Neural cell (in vitro differentiated cells): ENCODE measurements around the gene NR1D1. TPM values are rescaled to one million over a fixed set of nuclear protein-coding genes. Genes with fewer than 3 reads are reported as not detected.
A peak's percentile ranks its signal among the peaks of the same experiment; 100 is the strongest.

ENCODE experiments used
- H2AFZ ChIP-seq: fragments of 200-600, 300-800 bp; sonication (generic), shearing (Covaris generic); 2 replicates; pipeline ENCODE4 v1.6.0; 2014; ENCODE audit warnings: low read depth, mild to moderate bottlenecking, antibody characterized with exemption, low read length, moderate library complexity
- H3F3A ChIP-seq: fragments of 200-600 bp; shearing (Covaris generic); 2 replicates; pipeline ENCODE4 v1.6.1; 2016; ENCODE audit warnings: mild to moderate bottlenecking, moderate library complexity, mixed read lengths, antibody characterized with exemption, low read length; ENCODE audit not compliant: insufficient read depth, poor library complexity, severe bottlenecking
- H3K27ac ChIP-seq: fragments of 200-600, 300-800 bp; sonication (generic), shearing (Covaris generic); 2 replicates; pipeline ENCODE4 v1.5.1; 2014; ENCODE audit warnings: mild to moderate bottlenecking, low read length, moderate library complexity
- H3K27me3 ChIP-seq: fragments of 300-800, 200-600 bp; sonication (generic), shearing (Covaris generic); 2 replicates; pipeline ENCODE4 v1.6.0; 2014; ENCODE audit warnings: mild to moderate bottlenecking, low read depth, low read length, moderate library complexity; ENCODE audit not compliant: insufficient read depth
- H3K36me3 ChIP-seq: fragments of 300-800, 200-600 bp; sonication (generic), shearing (Covaris generic); 2 replicates; pipeline ENCODE4 v1.5.1; 2014; ENCODE audit warnings: mild to moderate bottlenecking, antibody characterized with exemption, low read length, moderate library complexity; ENCODE audit not compliant: insufficient read depth
- H3K4me2 ChIP-seq: fragments of 300-800, 200-600 bp; sonication (generic), shearing (Covaris generic); 2 replicates; pipeline ENCODE4 v1.6.0; 2014; ENCODE audit warnings: mild to moderate bottlenecking, low read length
- H3K4me3 ChIP-seq: fragments of 300-800, 200-600 bp; sonication (generic), shearing (Covaris generic); 2 replicates; pipeline ENCODE4 v1.5.1; 2014; ENCODE audit warnings: mild to moderate bottlenecking, low read length, moderate library complexity
- H3K79me2 ChIP-seq: fragments of 200-600 bp; shearing (Covaris generic); replicated peaks from 2 replicates; pipeline ENCODE4 v1.6.0; 2014; ENCODE audit warnings: mild to moderate bottlenecking, low read length, moderate library complexity; ENCODE audit not compliant: insufficient read depth
- H3K9ac ChIP-seq: fragments of 300-800, 200-600 bp; sonication (generic), shearing (Covaris generic); 2 replicates; pipeline ENCODE4 v1.6.1; 2016; ENCODE audit warnings: mild to moderate bottlenecking, low read length, mixed read lengths
- H3K9me2 ChIP-seq: fragments of 200-600 bp; shearing (Covaris generic); 2 replicates; pipeline ENCODE4 v1.6.1; 2016; ENCODE audit warnings: mild to moderate bottlenecking, low read length, mixed read lengths; ENCODE audit not compliant: insufficient read depth
- H3K9me3 ChIP-seq: fragments of 200-600, 300-800 bp; sonication (generic), shearing (Covaris generic); 2 replicates; pipeline ENCODE4 v1.6.1; 2016; ENCODE audit warnings: mild to moderate bottlenecking, mixed run types, low read length, moderate library complexity, mixed read lengths
- H4K20me1 ChIP-seq: fragments of 200-600 bp; shearing (Covaris generic); 2 replicates; pipeline ENCODE4 v1.6.1; 2016; ENCODE audit warnings: mild to moderate bottlenecking, mixed run types; ENCODE audit not compliant: insufficient read depth
- EP300 ChIP-seq: fragments of 450-650 bp; conservative IDR thresholded peaks from 2 replicates; pipeline ENCODE4 v1.6.1; 2014; ENCODE audit warnings: antibody characterized with exemption, mild to moderate bottlenecking, moderate library complexity; ENCODE audit not compliant: poor library complexity, severe bottlenecking
- EZH2 ChIP-seq: fragments of 200-600, 300-800 bp; shearing (Covaris generic), sonication (generic); IDR thresholded peaks from 2 replicates; pipeline ENCODE4 v1.6.1; 2014; ENCODE audit warnings: antibody characterized with exemption, low read length, borderline replicate concordance, mild to moderate bottlenecking; ENCODE audit not compliant: insufficient read depth, poor library complexity, severe bottlenecking
- MXI1 ChIP-seq: fragments of 450-650 bp; conservative IDR thresholded peaks from 2 replicates; pipeline ENCODE4 v1.6.1; 2014; ENCODE audit warnings: antibody characterized with exemption, mild to moderate bottlenecking; ENCODE audit not compliant: poor library complexity, severe bottlenecking
- POLR2AphosphoS5 ChIP-seq: IDR thresholded peaks from 2 replicates; pipeline ENCODE4 v1.6.1; 2012
- RAD21 ChIP-seq: fragments of 450-650 bp; conservative IDR thresholded peaks from 2 replicates; pipeline ENCODE4 v1.6.1; 2014; ENCODE audit warnings: antibody characterized with exemption, mild to moderate bottlenecking, moderate library complexity
- SMC3 ChIP-seq: fragments of 450-650 bp; conservative IDR thresholded peaks from 2 replicates; pipeline ENCODE4 v1.6.1; 2014; ENCODE audit warnings: antibody characterized with exemption, mild to moderate bottlenecking, moderate library complexity; ENCODE audit not compliant: poor library complexity
- TAF1 ChIP-seq: IDR thresholded peaks from 2 replicates; pipeline ENCODE4 v1.6.1; 2012; ENCODE audit warnings: low read depth
- polyA plus RNA-seq: library from polyadenylated mRNA; depleted of rRNA; stranded (reverse); fragments of >200 nt; gene quantifications from 2 replicates; pipeline ENCODE4 v1.2.3, GENCODE V29; 2014
- TF ChIP-seq, protein P1 (sequence below): IDR thresholded peaks from 2 replicates; pipeline ENCODE4 v1.6.1; 2012; ENCODE audit warnings: borderline replicate concordance

NR1D1 gene
- polyA plus RNA-seq, 1 donor from 2014 or later: 0.73 TPM

DNA sequence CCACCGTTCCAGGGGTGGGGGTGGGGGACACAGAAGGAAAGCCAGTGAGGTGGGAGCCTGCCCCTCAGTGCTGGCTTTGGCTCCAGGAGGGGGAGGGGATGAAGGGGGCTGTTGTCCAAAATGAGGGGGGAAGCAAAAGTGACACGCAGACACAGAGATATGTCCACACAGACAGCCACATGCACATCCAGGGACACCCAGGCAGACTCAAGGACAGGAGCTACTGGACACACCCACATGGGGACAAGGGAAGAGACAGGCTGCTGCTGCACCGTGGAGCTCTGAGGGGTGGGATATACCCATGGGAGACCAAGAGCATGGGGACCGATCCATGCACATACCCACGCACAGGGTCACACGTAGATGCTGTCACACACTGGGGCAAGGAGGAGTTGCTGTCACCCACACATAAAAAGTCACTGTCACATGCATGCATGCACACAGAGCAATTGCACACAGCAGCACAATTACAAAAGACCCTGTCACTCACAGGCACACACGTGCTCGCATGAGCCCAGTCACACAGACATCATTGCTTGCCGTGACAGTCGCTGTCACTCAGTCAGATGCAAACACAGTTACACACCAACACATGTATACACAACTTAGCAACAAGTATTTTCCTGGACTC lies 36.4 kb downstream of the NR1D1 start:
- Histone ChIP-seq H3K9me2 (no peaks in the 10 kb centered on the region), H3K9ac (peak overlapping the region; percentile 93), H3K27ac (peak overlapping the region; percentile 87), H3K79me2 (peaks cover 22% of the 10 kb centered on the region), H3K4me2 (peak overlapping the region; percentile 54), H3K4me3 (peak overlapping the region; percentile 92), H4K20me1 (no peaks in the 10 kb centered on the region), H3K27me3 (no peaks in the 10 kb centered on the region), H3F3A (no peaks in the 10 kb centered on the region), H3K36me3 (no peaks in the 10 kb centered on the region), H2AFZ (no peak overlapping the region), H3K9me3 (no peaks in the 10 kb centered on the region)
- TF ChIP-seq, protein P1, sequence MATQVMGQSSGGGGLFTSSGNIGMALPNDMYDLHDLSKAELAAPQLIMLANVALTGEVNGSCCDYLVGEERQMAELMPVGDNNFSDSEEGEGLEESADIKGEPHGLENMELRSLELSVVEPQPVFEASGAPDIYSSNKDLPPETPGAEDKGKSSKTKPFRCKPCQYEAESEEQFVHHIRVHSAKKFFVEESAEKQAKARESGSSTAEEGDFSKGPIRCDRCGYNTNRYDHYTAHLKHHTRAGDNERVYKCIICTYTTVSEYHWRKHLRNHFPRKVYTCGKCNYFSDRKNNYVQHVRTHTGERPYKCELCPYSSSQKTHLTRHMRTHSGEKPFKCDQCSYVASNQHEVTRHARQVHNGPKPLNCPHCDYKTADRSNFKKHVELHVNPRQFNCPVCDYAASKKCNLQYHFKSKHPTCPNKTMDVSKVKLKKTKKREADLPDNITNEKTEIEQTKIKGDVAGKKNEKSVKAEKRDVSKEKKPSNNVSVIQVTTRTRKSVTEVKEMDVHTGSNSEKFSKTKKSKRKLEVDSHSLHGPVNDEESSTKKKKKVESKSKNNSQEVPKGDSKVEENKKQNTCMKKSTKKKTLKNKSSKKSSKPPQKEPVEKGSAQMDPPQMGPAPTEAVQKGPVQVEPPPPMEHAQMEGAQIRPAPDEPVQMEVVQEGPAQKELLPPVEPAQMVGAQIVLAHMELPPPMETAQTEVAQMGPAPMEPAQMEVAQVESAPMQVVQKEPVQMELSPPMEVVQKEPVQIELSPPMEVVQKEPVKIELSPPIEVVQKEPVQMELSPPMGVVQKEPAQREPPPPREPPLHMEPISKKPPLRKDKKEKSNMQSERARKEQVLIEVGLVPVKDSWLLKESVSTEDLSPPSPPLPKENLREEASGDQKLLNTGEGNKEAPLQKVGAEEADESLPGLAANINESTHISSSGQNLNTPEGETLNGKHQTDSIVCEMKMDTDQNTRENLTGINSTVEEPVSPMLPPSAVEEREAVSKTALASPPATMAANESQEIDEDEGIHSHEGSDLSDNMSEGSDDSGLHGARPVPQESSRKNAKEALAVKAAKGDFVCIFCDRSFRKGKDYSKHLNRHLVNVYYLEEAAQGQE: peak; percentile 57
- TF ChIP-seq EZH2 (no peak), SMC3 (peak; percentile 38), TAF1 (no peak), MXI1 (peak; percentile 95), EP300 (peak; percentile 99), POLR2AphosphoS5 (peak; percentile 85)

DNA sequence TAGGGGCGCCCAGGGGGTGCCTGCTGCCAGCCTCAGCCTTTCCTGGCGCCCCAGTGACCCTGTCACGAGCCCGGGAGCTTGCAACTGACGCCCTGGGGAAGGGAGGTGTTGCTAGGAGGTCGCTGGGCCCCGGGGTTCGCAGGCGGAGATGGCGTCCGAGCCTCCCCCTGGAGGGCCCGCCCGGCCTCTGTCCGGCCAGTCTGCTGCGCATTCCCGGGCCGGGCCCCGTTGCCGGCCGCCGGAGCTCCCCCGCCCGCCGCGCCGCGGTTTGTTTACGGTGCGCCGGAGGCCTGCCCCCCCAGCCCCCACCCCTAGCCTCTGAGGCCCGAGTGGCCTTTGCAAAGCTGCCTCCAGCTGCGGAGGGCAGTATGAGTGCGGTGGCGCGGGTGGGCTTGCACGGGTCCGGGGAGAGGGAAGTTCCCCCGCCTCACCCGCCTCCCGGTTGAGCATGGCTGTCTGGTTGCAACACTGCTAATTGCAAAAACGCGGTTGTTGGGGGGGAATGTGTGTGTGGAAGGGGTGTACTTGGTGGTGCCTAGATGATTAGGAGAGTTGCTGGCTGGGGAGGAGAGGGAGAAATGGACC lies 37.1 kb downstream of the NR1D1 start:
- no peaks in the 10 kb centered on the region for H3K36me3 ChIP-seq
- no peaks in the 10 kb centered on the region for H3K27me3 ChIP-seq
- H4K20me1 ChIP-seq: no peaks in the 10 kb centered on the region
- peak; percentile 6 for TF ChIP-seq SMC3
- TF ChIP-seq MXI1: peak; percentile 18
- TF ChIP-seq EP300: no peak
- H3F3A ChIP-seq: no peaks in the 10 kb centered on the region
- H3K4me2 ChIP-seq: peak overlapping the region; percentile 54
- peak overlapping the region; percentile 87 for H3K27ac ChIP-seq
- H3K9ac ChIP-seq: peak overlapping the region; percentile 93
- H2AFZ ChIP-seq: peak overlapping the region; percentile 14
- no peaks in the 10 kb centered on the region for H3K9me3 ChIP-seq
- H3K4me3 ChIP-seq: peak overlapping the region; percentile 92
- H3K79me2 ChIP-seq: peaks cover 22% of the 10 kb centered on the region
- no peaks in the 10 kb centered on the region for H3K9me2 ChIP-seq

DNA sequence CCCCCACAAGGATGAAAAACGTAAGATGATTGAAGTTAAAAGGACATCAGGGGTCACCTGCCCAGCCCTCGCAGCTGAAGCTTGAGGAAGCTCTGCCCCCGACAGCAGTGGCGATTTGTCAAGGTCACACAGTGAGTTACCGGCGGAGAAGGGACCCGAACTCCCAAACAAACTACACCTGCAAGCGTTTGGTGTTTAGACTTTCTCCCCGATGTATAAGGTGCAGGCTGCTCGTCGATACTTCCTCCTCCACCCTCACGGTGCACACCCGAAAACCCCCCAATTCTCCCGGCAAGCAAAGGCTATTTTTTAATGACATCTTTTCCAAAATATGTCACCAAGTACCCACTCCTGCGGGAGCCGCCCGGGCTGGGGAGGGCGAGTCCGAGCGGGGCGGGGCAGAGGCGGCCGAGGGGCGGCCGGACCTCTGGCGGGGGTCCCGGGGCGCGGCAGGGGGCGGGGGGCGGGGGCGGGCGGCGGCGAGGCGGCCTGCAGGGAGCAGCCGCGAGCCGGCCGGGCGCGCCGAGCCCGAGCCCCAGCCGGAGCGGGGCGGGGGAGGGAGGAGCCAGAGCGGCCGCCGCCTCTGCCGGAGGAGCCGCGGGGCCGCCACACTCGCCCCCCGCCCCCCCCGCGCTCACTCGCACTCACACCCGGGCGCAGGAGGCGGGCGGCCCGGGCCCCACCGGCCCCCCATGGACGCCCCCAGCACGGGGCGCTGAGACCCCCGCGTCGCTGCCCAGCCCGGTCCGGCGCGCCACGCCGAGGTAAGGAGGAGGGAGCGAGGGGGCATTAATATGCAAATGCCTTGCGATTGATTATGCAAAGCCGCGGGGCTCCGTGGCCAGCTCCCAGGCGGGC lies 37.8 kb downstream of the NR1D1 start, which contains the start of gene THRA:
Gene THRA (plus strand): TSS at position 637 of the 858 bp plus-strand sequence. CDS start 11,524 bp downstream, outside the sequence.
- TF ChIP-seq POLR2AphosphoS5: no peak
- TF ChIP-seq, protein P1: no peak
- no peak for TF ChIP-seq TAF1
- TF ChIP-seq RAD21: peak; percentile 26
- peak; percentile 20 for TF ChIP-seq SMC3
- TF ChIP-seq EZH2: no peak
- TF ChIP-seq MXI1: no peak
- Histone ChIP-seq H3K36me3 (no peaks in the 10 kb centered on the region), H3K79me2 (peaks cover 21% of the 10 kb centered on the region), H3K27ac (peak within 1 kb of the TSS; percentile 87), H3K9me2 (no peaks in the 10 kb centered on the region), H4K20me1 (no peaks in the 10 kb centered on the region), H3K9ac (peak within 1 kb of the TSS; percentile 93), H2AFZ (peak within 1 kb of the TSS; percentile 14), H3F3A (no peaks in the 10 kb centered on the region), H3K27me3 (no peaks in the 10 kb centered on the region), H3K9me3 (no peaks in the 10 kb centered on the region), H3K4me2 (peak within 1 kb of the TSS; percentile 54), H3K4me3 (peak within 1 kb of the TSS; percentile 92)
